Measurements from ENCODE around the gene TUBGCP6.
A peak's percentile ranks its signal among the peaks of the same experiment; 100 is the strongest.

The TUBGCP6 gene

DNA sequence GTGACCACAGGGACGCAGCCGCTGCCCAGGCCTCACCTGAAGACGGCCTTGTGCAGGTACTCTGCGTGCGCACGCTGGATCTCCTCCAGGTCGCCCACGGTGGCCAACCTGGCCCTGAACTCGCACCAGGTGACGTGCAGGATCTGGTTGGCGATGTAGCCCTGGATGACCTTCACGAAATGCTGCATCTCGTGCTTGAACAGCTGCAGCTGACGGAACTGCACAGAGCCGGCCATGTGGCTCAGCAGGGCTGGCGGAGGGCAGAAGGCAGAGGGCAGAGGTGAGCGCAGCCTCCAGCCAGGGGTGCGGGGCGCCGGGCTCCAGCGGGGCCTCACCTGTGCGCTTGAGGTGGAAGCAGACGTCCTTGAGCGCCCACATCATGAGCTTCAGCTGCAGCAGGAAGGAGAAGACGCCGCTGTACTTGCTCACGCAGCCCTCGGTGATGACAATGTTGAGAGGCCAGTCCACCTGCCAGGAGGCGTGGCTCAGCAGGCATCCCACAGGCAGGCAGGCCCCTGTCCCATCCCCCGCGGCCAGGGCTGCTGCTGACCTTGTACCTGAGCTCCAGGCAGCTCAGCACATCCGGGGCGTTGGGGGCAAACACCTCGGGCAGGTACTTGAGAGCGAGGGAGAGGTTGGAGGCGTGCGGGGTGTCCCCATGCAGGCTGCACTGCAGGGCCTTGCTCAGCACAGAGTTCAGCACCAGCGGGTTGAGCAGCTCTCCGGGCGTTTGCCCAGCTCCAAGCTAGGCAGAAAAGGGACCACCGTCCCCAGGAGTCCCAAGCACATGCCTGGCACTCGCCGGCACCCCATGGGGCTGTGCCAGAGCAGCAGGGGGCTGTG, 26.4 kb downstream of the TUBGCP6 start:
- DNase-seq = no peak
- H3K4me3 Mint-ChIP-seq = no peak overlapping the region
- H3K27ac Mint-ChIP-seq = peak overlapping the region in 1 of 2 donors; percentile 42
- peaks cover 17% of the 10 kb centered on the region for H3K4me1 Mint-ChIP-seq
- ATAC-seq = no peak
- no peaks in the 10 kb centered on the region for H3K27me3 Mint-ChIP-seq
- no peaks in the 10 kb centered on the region for H3K9me3 Mint-ChIP-seq

DNA sequence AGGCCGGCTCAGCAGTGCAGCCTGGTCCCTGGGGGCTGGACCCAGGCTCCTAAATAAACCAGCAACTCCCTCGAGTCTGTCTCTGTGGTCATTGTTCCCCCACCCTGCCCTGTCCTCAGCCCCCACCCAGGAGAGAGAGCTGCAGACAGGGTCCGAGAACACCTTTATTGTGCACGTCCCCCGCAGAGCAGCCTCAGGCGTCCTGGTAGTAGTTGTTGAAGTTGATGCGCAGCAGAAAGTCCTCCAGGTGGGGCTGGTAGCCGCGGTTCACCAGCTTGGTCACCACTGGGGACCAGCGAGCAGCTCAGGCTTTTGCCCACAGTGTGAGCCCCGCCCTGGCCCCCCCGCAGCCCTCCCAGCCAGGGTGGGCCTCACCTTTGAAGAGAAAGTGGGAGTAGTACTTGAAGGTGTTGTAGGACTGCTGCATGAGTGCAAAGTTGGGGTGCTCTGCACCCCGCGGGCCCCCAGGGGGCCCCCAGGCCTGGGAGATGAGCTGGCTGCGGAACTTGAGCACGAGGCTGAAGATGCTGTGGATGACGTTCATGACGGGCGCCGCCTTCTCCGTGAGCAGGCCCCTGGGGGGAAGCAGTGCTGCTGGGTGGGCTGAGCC, 27.2 kb downstream of the TUBGCP6 start:
- Mint-ChIP-seq H3K27me3 (no peaks in the 10 kb centered on the region), H3K27ac (peak overlapping the region in 1 of 2 donors; percentile 83), H3K9me3 (no peaks in the 10 kb centered on the region), H3K4me1 (peaks cover 22% of the 10 kb centered on the region), H3K4me3 (no peak overlapping the region)
- no peak for DNase-seq
- ATAC-seq = no peak

DNA sequence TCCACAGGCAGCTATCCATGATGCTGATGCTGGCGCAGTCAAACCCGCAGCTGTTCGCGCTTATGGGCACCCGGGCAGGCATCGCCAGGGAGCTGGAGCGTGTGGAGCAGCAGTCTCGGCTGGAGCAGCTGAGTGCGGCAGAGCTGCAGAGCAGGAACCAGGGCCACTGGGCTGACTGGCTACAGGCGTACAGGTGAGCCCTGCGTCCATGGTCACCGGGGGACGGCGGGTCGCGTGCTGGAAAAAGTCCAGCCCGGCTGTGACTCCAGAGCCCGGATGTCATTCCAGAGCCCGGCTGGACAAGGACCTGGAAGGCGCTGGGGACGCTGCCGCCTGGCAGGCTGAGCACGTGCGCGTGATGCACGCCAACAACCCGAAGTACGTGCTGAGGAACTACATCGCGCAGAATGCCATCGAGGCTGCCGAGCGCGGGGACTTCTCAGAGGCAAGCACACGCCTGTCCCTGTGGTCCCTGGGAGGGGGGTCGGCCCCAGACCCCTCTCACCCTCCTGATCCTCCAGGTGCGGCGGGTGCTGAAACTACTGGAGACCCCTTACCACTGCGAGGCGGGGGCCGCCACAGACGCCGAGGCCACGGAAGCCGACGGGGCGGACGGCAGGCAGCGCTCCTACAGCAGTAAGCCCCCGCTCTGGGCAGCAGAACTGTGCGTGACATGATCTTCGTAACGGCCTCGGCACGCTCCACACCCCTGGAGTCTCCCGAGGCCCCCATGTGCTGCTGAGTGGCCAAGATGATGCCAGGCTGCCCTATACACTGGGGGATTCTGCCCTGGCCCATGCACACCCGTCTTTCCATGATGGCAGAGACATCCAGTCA, 27.9 kb downstream of the TUBGCP6 start:
- no peaks in the 10 kb centered on the region for H3K9me3 Mint-ChIP-seq
- H3K27me3 Mint-ChIP-seq = no peaks in the 10 kb centered on the region
- H3K4me3 Mint-ChIP-seq = no peak overlapping the region
- H3K27ac Mint-ChIP-seq = no peak overlapping the region
- no peak for ATAC-seq
- peaks cover 22% of the 10 kb centered on the region for H3K4me1 Mint-ChIP-seq
- no peak for DNase-seq

DNA sequence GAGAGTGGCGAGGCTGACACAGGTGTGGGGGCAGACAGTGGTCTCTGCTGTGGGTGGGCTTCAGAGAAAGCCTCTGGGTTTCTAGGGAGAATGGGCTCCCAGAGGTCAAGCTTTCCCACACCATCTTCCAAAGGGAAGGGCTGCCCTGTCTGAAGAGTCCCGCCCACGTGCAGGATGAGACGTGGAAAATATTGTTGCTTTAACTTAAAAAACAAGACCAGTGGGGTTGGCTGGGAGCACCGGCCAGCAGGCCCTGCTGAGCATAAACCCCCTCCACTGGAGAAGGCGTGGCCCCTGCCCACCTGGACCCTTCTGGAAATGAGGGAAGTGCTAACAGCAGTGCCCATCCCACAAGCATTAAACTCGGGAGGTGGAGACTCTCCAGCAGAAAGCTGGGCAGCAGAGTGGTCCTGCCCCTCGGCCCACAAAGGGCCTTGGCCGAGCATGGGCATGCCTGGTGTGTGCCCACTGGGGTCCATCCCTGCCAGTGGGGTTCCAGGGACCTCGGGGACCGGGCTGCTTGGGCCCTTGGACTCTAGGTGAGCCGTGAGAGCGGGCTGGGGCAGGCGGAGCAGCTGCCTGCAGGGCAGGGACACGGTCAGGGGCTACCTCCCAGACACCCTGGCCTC, 28.7 kb downstream of the TUBGCP6 start:
- ATAC-seq (no peak), DNase-seq (no peak)
- Mint-ChIP-seq H3K27ac (no peak overlapping the region), H3K9me3 (no peaks in the 10 kb centered on the region), H3K27me3 (no peaks in the 10 kb centered on the region), H3K4me3 (no peak overlapping the region), H3K4me1 (peaks cover 22% of the 10 kb centered on the region)

DNA sequence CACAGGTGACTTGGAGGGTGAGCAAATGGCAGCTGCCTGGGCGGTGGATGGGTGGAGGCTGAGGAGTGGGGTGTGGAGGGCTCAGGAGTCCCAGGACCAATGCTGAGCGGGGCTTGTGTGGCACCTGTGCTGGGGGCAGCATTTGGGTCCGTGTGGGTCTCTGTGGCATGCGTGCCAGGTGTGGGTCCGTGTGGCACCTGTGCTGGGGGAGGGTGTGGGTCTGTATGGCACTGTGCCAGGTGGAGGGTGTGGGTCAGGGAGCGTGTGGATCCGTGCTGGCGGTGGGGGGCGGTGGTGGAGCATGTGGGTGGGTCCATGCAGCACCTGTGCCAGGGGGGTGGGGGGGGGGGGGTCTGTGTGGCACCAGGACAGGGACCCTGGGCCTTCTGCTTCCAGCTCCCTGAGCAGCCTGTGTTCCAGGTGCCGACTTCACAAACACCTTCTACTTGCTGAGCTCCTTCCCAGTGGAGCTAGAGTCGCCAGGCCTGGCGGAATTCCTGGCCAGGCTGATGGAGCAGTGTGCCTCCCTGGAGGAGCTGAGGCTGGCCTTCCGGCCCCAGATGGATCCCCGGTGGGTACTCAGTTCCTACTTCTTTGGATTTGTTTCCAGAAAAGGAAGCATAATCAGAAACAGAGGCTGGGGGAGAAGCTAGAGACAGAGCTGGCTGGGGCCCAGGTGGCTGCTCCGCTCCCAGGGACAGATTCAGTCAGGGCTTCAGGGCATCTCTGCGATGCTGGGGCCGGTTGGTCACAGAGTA, 29.3 kb downstream of the TUBGCP6 start:
- no peaks in the 10 kb centered on the region for H3K27me3 Mint-ChIP-seq
- H3K9me3 Mint-ChIP-seq = no peaks in the 10 kb centered on the region
- ATAC-seq (peak; percentile 21), DNase-seq (no peak)
- H3K4me3 Mint-ChIP-seq = no peak overlapping the region
- peaks cover 22% of the 10 kb centered on the region for H3K4me1 Mint-ChIP-seq
- peak overlapping the region in 1 of 2 donors; percentile 85 for H3K27ac Mint-ChIP-seq

DNA sequence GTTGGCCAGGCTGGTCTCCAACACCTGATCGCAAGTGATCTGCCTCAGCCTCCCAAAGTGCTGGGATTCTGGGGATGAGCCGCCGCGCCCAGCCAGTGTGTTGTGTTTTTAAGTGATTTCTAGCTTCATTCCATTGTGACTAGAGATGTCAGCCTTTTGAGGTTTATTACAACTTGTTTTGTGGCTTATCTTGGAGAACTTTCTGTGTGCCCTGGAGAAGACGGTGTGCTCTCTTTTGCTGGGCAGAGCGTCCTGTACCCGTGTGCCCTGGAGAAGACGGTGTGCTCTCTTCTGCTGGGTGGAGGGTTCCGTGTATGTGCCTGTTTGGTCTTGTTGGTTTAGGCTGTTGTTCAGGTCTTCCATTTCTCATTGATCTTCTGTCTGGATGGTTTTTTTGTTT, 31.6 kb downstream of the TUBGCP6 start:
- Mint-ChIP-seq H3K4me1 (peaks cover 22% of the 10 kb centered on the region), H3K9me3 (no peaks in the 10 kb centered on the region), H3K27me3 (no peaks in the 10 kb centered on the region), H3K4me3 (no peak overlapping the region), H3K27ac (peak overlapping the region in 1 of 2 donors; percentile 52)
- ATAC-seq = no peak
- no peak for DNase-seq

DNA sequence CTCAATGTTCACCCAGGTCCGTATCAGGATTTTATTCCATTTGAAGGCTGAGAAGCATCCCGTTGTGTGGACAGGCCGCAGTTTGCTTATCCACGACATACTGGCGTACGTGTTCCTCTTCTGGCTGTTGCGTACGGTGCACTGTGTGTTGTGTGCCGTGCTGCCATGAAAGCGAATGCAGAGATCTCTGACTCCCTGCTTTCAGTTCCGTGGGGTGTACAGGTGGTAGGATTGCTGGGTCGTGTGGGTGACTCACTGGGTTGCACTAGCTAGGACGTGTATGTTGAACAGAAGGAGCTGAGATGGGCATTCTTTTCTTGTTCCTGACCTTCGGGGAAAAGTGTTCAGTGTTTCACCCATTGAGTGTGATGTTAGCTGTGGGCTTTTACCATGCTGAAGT, 33.7 kb downstream of the TUBGCP6 start:
- Mint-ChIP-seq H3K4me1 (peaks cover 29% of the 10 kb centered on the region), H3K9me3 (no peaks in the 10 kb centered on the region), H3K27me3 (no peaks in the 10 kb centered on the region), H3K4me3 (no peak overlapping the region), H3K27ac (no peak overlapping the region)
- no peak for DNase-seq
- ATAC-seq = no peak

DNA sequence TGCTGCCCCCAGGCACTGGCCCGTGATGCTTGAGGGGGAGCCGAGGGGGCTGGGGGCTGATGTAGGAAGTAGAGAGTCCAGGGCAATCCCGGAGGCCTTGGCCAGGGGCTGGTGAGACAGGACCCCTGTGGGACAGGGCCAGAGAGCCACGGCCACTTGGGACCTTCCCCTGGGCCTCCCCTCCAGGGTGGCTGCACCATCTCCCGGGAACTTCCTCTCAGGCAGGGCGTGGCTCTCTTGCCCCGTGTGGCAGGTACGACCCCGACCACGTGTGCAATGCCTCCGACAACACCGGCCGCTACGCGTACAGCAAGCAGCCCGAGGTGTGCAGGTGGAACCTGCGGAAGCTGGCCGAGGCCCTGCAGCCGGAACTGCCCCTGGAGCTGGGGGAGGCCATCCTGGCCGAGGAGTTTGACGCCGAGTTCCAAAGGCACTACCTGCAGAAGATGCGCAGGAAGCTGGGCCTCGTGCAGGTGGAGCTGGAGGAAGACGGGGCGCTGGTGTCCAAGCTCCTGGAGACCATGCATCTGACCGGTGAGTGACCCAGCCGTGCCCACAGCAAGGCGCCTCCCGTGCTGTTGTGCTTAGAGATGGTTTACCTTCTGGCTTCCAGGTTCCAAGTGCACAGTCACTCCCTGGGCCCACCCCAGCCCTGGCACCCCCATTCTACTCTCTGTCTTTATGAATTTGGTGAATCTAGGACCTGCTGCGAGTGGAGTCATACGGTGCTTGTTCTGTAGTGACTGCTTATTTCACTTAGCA, 34.3 kb downstream of the TUBGCP6 start:
- H3K27ac Mint-ChIP-seq = no peak overlapping the region
- DNase-seq (peak in 1 of 2 donors; percentile 11), ATAC-seq (no peak)
- H3K4me1 Mint-ChIP-seq = peaks cover 29% of the 10 kb centered on the region
- no peaks in the 10 kb centered on the region for H3K9me3 Mint-ChIP-seq
- no peaks in the 10 kb centered on the region for H3K27me3 Mint-ChIP-seq
- H3K4me3 Mint-ChIP-seq = no peak overlapping the region

DNA sequence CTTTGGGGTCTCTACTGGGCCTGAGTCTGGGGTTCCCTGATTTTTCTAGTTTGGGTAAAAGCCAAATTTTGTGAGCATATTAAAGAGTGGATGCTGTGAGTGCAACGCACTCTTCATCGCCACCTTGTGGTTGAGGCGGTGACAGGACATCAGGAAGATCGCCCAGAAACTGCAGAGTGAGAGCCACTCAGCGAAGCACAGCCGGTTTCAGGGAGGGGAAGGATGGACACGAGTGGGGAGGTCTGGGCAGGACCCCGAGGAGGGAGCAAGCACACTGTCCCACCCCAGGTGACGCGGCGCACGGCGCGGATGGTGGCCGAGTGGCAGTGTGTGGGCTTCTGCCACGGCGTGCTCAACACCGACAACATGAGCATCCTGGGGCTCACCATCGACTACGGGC, 34.9 kb downstream of the TUBGCP6 start:
- ATAC-seq (peak; percentile 76), DNase-seq (peak; percentile 62 to 67)
- Mint-ChIP-seq H3K27ac (peak overlapping the region in 1 of 2 donors; percentile 9), H3K4me1 (peaks cover 26% of the 10 kb centered on the region), H3K4me3 (no peak overlapping the region), H3K9me3 (no peaks in the 10 kb centered on the region), H3K27me3 (no peaks in the 10 kb centered on the region)

DNA sequence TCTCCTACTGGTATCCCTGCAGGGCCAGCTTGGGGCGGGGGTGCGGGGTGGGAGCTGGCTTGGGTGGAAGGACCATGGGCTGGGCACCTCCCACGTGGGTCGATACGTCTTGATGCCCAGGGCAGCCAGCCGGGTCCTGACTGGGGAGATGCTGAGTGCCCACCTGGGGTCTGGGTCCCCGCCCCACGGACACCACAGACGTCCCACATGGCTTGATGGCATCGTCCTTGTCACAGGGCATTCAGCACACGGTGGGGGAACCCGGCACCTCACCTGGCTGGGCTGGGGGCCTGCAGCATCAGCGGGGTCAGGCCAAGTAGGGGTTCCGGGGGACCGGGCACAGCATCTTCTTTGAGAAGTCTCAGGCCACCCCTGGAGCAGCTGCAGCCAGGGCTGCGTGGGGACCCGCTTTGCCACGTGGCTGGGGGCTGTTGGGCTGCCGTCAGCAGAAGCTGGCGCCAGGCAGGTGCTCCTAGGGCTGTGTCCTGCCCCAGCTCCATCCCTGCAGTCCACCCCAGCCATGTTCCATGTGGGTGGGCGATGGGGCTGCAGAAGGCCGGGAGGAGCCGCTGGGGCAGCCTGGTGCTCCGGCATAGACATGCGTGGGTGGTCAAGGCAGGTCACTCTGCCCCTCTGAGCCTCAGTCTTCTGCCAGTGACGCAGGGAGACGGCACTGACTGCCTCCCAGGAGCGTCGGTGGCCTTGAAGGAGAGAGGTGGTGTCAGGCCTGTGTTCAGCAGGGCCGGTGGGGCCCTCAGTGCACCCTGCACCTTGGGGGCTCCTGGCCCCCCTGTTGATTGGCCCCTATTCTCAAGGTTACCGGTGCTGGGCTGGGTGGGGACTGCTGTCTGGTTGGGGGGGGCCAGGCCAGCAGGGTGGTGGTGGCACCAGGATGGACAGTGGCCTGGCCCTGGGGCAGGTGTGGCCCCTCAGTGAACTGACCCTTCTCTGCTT, 35.6 kb downstream of the TUBGCP6 start:
- no peaks in the 10 kb centered on the region for H3K9me3 Mint-ChIP-seq
- H3K27me3 Mint-ChIP-seq = no peaks in the 10 kb centered on the region
- DNase-seq (peak in 1 of 2 donors; percentile 10), ATAC-seq (peak; percentile 21)
- H3K27ac Mint-ChIP-seq = peak overlapping the region in 1 of 2 donors; percentile 9
- H3K4me1 Mint-ChIP-seq = peaks cover 28% of the 10 kb centered on the region
- H3K4me3 Mint-ChIP-seq = no peak overlapping the region

DNA sequence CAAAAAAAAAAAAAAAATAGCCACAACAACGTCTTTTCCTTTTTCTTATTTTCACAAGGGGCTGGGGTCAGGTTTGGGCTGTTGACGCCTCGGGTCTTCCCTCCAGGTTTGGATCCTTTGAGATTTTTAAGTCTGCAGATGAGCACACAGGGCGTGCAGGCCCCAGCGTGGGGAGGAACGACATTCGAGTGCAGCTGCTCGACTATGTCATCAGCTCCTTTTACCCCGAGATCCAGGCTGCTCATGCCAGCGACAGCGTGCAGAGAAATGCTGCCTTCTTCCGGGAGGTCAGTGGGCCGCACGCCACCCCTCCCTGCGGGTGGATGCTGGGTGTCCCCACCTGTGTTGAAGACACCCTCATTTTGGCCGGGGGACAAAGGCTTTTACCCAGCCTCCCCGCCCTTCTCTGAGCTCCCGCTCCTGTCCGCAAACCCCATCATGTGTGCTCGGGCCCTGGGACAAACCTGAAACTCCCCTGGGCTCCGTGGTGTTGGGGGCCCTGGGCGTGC, 36.3 kb downstream of the TUBGCP6 start:
- Mint-ChIP-seq H3K27me3 (no peaks in the 10 kb centered on the region), H3K9me3 (no peaks in the 10 kb centered on the region), H3K4me3 (no peak overlapping the region), H3K27ac (peak overlapping the region in 1 of 2 donors; percentile 84), H3K4me1 (peaks cover 32% of the 10 kb centered on the region)
- DNase-seq (no peak), ATAC-seq (no peak)

DNA sequence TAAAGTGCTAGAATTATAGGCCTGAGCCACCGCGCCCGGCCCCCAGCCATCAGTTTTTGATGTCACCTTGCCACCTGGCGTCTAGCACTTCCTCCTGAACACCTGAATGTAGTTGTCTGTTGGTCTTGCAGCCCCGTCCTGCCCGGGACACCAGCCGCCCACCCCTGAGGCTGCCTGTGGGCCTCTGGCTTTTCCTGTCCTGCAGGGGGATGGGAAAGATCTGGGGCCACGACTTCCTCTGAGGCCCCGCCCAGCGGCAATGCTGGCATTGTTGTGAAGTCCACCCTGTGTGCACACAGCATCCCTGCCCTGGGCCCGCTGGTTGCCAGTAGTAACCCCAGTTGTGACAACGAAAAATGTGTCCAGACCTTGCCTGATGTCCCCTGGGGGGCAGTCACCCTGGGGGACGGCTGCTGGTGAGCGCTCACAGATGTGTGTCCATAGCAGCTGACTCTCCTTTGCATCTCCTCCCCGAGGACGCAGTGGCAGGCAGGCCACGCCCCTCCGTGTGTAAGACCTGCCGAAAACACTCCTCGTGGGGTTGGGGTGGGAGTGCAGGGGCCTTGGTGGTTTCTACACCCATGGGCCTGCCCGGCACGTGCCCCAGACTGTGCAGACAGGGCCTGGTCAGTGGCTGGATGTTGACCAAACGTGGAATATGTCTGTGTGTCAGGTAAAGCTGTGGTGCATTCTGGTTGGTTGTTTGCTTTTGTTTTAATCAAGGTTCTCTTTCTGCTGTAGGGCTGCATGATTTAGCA, 37.3 kb downstream of the TUBGCP6 start:
- Mint-ChIP-seq H3K27ac (peak overlapping the region in 1 of 2 donors; percentile 93), H3K27me3 (no peaks in the 10 kb centered on the region), H3K9me3 (no peaks in the 10 kb centered on the region), H3K4me3 (no peak overlapping the region), H3K4me1 (peaks cover 29% of the 10 kb centered on the region)
- no peak for ATAC-seq
- DNase-seq = no peak

DNA sequence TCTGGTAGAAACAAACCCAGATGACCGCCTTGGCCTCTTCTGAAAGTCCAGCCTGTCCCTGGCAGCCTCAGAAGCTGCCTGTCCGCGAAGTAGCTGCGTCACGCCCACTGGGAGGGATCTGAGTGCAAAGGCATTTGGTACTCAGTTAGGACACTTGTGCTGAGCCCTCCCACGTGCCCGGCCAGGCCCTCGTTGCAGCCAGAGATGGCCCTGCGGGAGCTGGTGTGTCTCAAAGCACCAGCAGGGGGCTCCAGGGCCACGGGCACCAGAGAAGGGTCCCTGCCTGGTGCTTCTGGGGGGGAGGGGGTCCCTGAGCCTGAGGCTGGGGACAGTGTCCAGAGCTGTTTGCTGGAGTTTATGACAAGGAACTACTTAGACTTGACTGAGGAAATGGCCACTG, 38.2 kb downstream of the TUBGCP6 start:
- Mint-ChIP-seq H3K9me3 (no peaks in the 10 kb centered on the region), H3K4me3 (no peak overlapping the region), H3K4me1 (peaks cover 38% of the 10 kb centered on the region), H3K27me3 (no peaks in the 10 kb centered on the region), H3K27ac (no peak overlapping the region)
- no peak for ATAC-seq
- peak in 1 of 2 donors; percentile 11 for DNase-seq

Data from stimulated activated naive CD8-positive, alpha-beta T cell treated with anti-CD3 and anti-CD28 coated beads, Interleukin-15, amount 100 ng/mL, for 72 hours (primary cell).